AML-193 (cell line): ENCODE results near the gene WDR87.

Experiments used
- DNase-seq, 2 experiments: peaks; one replicate each; lab custom pipeline; 2025; lab: John Stamatoyannopoulos, UW

WDR87 gene

GRCh38 chr19:37905946-37906868 is at the start of gene WDR87:
TSS of gene WDR87 (minus strand) at chr19:37906594. CDS start at chr19:37898239, 8,355 bp downstream.
- no peak for DNase-seq

GRCh38 chr19:37955986-37956385 is 49.6 kb upstream of the WDR87 start:
- DNase-seq, result no peak

- DNase-seq, result no peak
Observed at GRCh38 chr19:37954421-37954874, 48.1 kb upstream of the WDR87 start.

GRCh38 chr19:37953918-37954303 is 47.5 kb upstream of the WDR87 start:
- no peak for DNase-seq

- DNase-seq, result no peak
Observed at GRCh38 chr19:37953171-37953917, 47.0 kb upstream of the WDR87 start.

GRCh38 chr19:37951816-37952210 is 45.4 kb upstream of the WDR87 start:
- DNase-seq, result no peak

- no peak for DNase-seq
Observed at GRCh38 chr19:37950471-37951175, 44.2 kb upstream of the WDR87 start.

- no peak for DNase-seq
Observed at GRCh38 chr19:37948362-37948761, 42.0 kb upstream of the WDR87 start.

GRCh38 chr19:37947778-37948177 is 41.4 kb upstream of the WDR87 start:
- no peak for DNase-seq

- DNase-seq, result no peak
Observed at GRCh38 chr19:37946132-37946531, 39.7 kb upstream of the WDR87 start.

GRCh38 chr19:37943480-37943879 is 37.1 kb upstream of the WDR87 start:
- no peak for DNase-seq

GRCh38 chr19:37942516-37942902 is 36.1 kb upstream of the WDR87 start:
- DNase-seq, result no peak

- DNase-seq, result no peak
Observed at GRCh38 chr19:37941782-37942515, 35.6 kb upstream of the WDR87 start.

- no peak for DNase-seq
Observed at GRCh38 chr19:37938353-37938752, 32.0 kb upstream of the WDR87 start.

GRCh38 chr19:37936886-37937285 is 30.5 kb upstream of the WDR87 start:
- DNase-seq, result no peak

GRCh38 chr19:37936166-37936565 is 29.8 kb upstream of the WDR87 start:
- DNase-seq, result no peak

GRCh38 chr19:37935341-37935740 is 28.9 kb upstream of the WDR87 start:
- DNase-seq, result no peak

- DNase-seq, result no peak
Observed at GRCh38 chr19:37933937-37934358, 27.6 kb upstream of the WDR87 start.

GRCh38 chr19:37932985-37933936 is 26.9 kb upstream of the WDR87 start:
- DNase-seq, result no peak

GRCh38 chr19:37931881-37932655 is 25.7 kb upstream of the WDR87 start:
- no peak for DNase-seq
